IMR-90 (cell line): ENCODE data around the gene PHF5A. TPM values are rescaled to one million over a fixed set of nuclear protein-coding genes. Genes with fewer than 3 reads are reported as not detected.

ENCODE experiments used
- ATAC-seq: fragments of 200-7000 bp; cut with Tn5 transposase; 2 replicates; pipeline ENCODE4 v1.9.1; 2020; ENCODE audit warnings: low read depth, mild to moderate bottlenecking, moderate library complexity
- BruUV-seq: library from RNA; stranded (reverse); fragments of 400-500 nt; replicated peaks from 2 replicates; lab custom pipeline; 2021; lab: Mats Ljungman, UMichigan
- CTCF ChIA-PET: fragments of 300-600 bp; formaldehyde crosslinking; extraction: SDS; loops from one replicate; lab custom pipeline; 2021; ENCODE audit warnings: antibody characterized with exemption; lab: Yijun Ruan, JAX
- POLR2A ChIA-PET: fragments of 300-600 bp; sonication (Branson Sonifier 250); formaldehyde crosslinking; loops from one replicate; lab custom pipeline; 2022; ENCODE audit warnings: antibody characterized with exemption; ENCODE audit not compliant: unreplicated experiment; lab: Charles Lee
- DNase-seq: peaks from one replicate; pipeline ENCODE4 v3.0.0; 2013
- H2AFZ ChIP-seq: replicated peaks from 2 replicates; pipeline ENCODE3; 2013; ENCODE audit warnings: low read length, mild to moderate bottlenecking; ENCODE audit not compliant: poor library complexity
- H2AK5ac ChIP-seq: 2 replicates; pipeline ENCODE4 v1.6.1; 2013; ENCODE audit warnings: low read depth, low read length, inconsistent platforms
- H2AK9ac ChIP-seq: replicated peaks from 2 replicates; pipeline ENCODE3; 2013; ENCODE audit warnings: mild to moderate bottlenecking, low read depth, low read length, moderate library complexity; ENCODE audit not compliant: poor library complexity
- H2BK120ac ChIP-seq: 2 replicates; pipeline ENCODE4 v1.6.1; 2013; ENCODE audit warnings: low read depth, low read length, inconsistent platforms
- H2BK15ac ChIP-seq: 3 replicates; pipeline ENCODE4 v1.6.1; 2013; ENCODE audit warnings: low read depth, low read length, inconsistent platforms
- H2BK20ac ChIP-seq: 2 replicates; pipeline ENCODE4 v1.6.1; 2013; ENCODE audit warnings: low read depth, mild to moderate bottlenecking, inconsistent platforms, low read length, moderate library complexity
- H2BK5ac ChIP-seq: 2 replicates; pipeline ENCODE4 v1.6.1; 2013; ENCODE audit warnings: mild to moderate bottlenecking, low read depth, low read length, inconsistent platforms; ENCODE audit not compliant: poor library complexity, severe bottlenecking
- H3K14ac ChIP-seq: replicated peaks from 2 replicates; pipeline ENCODE4 v1.6.1; 2013; ENCODE audit warnings: low read depth, low read length, inconsistent platforms
- H3K18ac ChIP-seq: 2 replicates; pipeline ENCODE4 v1.6.1; 2013; ENCODE audit warnings: low read depth, low read length, control low read depth
- H3K23ac ChIP-seq: 2 replicates; pipeline ENCODE4 v1.6.1; 2013; ENCODE audit warnings: low read depth, low read length, inconsistent platforms
- H3K27ac ChIP-seq: 2 replicates; pipeline ENCODE4 v1.5.1; 2013; ENCODE audit warnings: mild to moderate bottlenecking, control low read depth, low read length; ENCODE audit not compliant: insufficient read depth
- H3K27me3 ChIP-seq: 2 replicates; pipeline ENCODE4 v1.6.1; 2013; ENCODE audit warnings: low read length; ENCODE audit not compliant: control insufficient read depth, insufficient read depth
- H3K36me3 ChIP-seq: 2 replicates; pipeline ENCODE4 v1.6.1; 2013; ENCODE audit warnings: low read length, mixed read lengths; ENCODE audit not compliant: control insufficient read depth, insufficient read depth
- H3K4ac ChIP-seq: 2 replicates; pipeline ENCODE4 v1.6.1; 2013; ENCODE audit warnings: low read depth, low read length, inconsistent platforms
- H3K4me1 ChIP-seq: 2 replicates; pipeline ENCODE4 v1.6.1; 2013; ENCODE audit warnings: low read length, mixed read lengths; ENCODE audit not compliant: control insufficient read depth, insufficient read depth
- H3K4me2 ChIP-seq: 2 replicates; pipeline ENCODE4 v1.6.1; 2013; ENCODE audit warnings: low read depth, mild to moderate bottlenecking, control low read depth, low read length, moderate library complexity
- H3K4me3 ChIP-seq: 2 replicates; pipeline ENCODE4 v1.5.1; 2013; ENCODE audit warnings: low read depth, mild to moderate bottlenecking, control low read depth, low read length, moderate library complexity; ENCODE audit not compliant: insufficient read depth
- H3K56ac ChIP-seq: 2 replicates; pipeline ENCODE4 v1.6.1; 2013; ENCODE audit warnings: low read length, inconsistent platforms; ENCODE audit not compliant: insufficient read depth; ENCODE audit errors: extremely low read depth
- H3K79me1 ChIP-seq, 2 experiments: 2 replicates each; pipeline ENCODE4 v1.6.1; 2013; ENCODE audit warnings: low read length in 2 of 2, inconsistent platforms in 1 of 2, low read depth in 1 of 2
- H3K9ac ChIP-seq: 2 replicates; pipeline ENCODE4 v1.6.1; 2013; ENCODE audit warnings: low read depth, low read length, control low read depth
- H3K9me1 ChIP-seq: 2 replicates; pipeline ENCODE4 v1.6.1; 2013; ENCODE audit warnings: low read length, inconsistent platforms; ENCODE audit not compliant: insufficient read depth
- H3K9me3 ChIP-seq: 2 replicates; pipeline ENCODE4 v1.6.1; 2013; ENCODE audit warnings: low read length; ENCODE audit not compliant: control insufficient read depth, insufficient read depth
- H4K20me1 ChIP-seq: 2 replicates; pipeline ENCODE4 v1.6.1; 2013; ENCODE audit warnings: low read length, inconsistent platforms; ENCODE audit not compliant: insufficient read depth
- H4K5ac ChIP-seq: 2 replicates; pipeline ENCODE4 v1.6.1; 2013; ENCODE audit warnings: mild to moderate bottlenecking, low read depth, low read length, control low read depth
- H4K8ac ChIP-seq, 2 experiments: 2 replicates each; pipeline ENCODE4 v1.6.1; 2013; ENCODE audit warnings: low read depth in 2 of 2, low read length in 2 of 2, control low read depth in 1 of 2, inconsistent platforms in 1 of 2
- H4K91ac ChIP-seq: 2 replicates; pipeline ENCODE4 v1.6.1; 2013; ENCODE audit warnings: low read depth, low read length, inconsistent platforms; ENCODE audit not compliant: insufficient read depth
- BHLHE40 ChIP-seq: fragments of 150-350 bp; IDR thresholded peaks from 2 replicates; pipeline ENCODE4 v1.6.1; 2016; ENCODE audit warnings: mild to moderate bottlenecking, low read depth, low read length
- MXI1 ChIP-seq: IDR thresholded peaks from 2 replicates; pipeline ENCODE4 v1.6.1; 2012; ENCODE audit warnings: low read depth, mild to moderate bottlenecking, low read length, moderate library complexity, borderline replicate concordance
- WGBS, 2 experiments: methylation state at CpG; one replicate each; pipeline versions ENCODE4 v1.1.5 to v1.1.7; 2013; ENCODE audit warnings: missing lambda C conversion rate in 2 of 2; ENCODE audit not compliant: insufficient read length in 1 of 2; ENCODE audit errors: extremely low coverage in 2 of 2; 5-methylcytosine and 5-hydroxymethylcytosine counted together
- dilution Hi-C: fragments of 300-500 bp; cut with HindIII; formaldehyde crosslinking; loops from one replicate; pipeline ENCODE4 v1.14.3; 2018; ENCODE audit warnings: low sequenced_read_pairs; ENCODE audit not compliant: unreplicated experiment
- in situ Hi-C: fragments of 300-500 bp; cut with MboI; formaldehyde crosslinking; loops from 3 replicates; pipeline ENCODE4 v1.14.3; 2019; ENCODE audit warnings: low sequenced_read_pairs, inconsistent platforms, mixed read lengths
- intact Hi-C: fragments of 100-400 bp; cut with micrococcal nuclease; formaldehyde crosslinking; loops from 2 replicates; pipeline ENCODE4 v1.10.0; 2022
- polyA plus RNA-seq, 3 experiments: library from polyadenylated mRNA; depleted of rRNA; stranded (reverse); fragments of >200 nt; gene quantifications; 2 replicates each; pipeline ENCODE4 v1.2.3, GENCODE V29; 2012; ENCODE audit warnings: low replicate concordance in 1 of 3
- total RNA-seq: library from RNA; depleted of rRNA; stranded (reverse); fragments of >200 nt; gene quantifications from 2 replicates; pipeline ENCODE4 v1.2.3, GENCODE V29; 2012

The PHF5A gene
- total and polyA plus RNA-seq, 2 of the 4 experiments (the other 2 are of a cell fraction): 50.9 to 54.9 TPM

GRCh38 chr22:41446057-41446501 lies 22.4 kb downstream of the PHF5A start:
- peaks cover 13 to 38% of the 10 kb centered on the region in 2 experiments for H3K79me1 ChIP-seq
- H3K9me3 ChIP-seq: no peaks in the 10 kb centered on the region
- H3K23ac ChIP-seq: peak overlapping the region; percentile 88
- H3K4me3 ChIP-seq: peak overlapping the region; percentile 97
- H3K9ac ChIP-seq: peak overlapping the region; percentile 93
- dilution Hi-C loops (no loop called here), in situ Hi-C loops (no loop called here), intact Hi-C loops (loop anchor here (1.0 to 2.0 kb wide), 4 partner anchors 65 to 161 kb away; partner anchors contain the start of gene TEF)
- H2AK9ac ChIP-seq: peak overlapping the region; percentile 99
- WGBS, 2 experiments: 0% methylated on average over 2 of the region's 34 CpGs; no CpG with 5 or more reads in 1 of the 2 experiments
- peaks cover 3% of the 10 kb centered on the region for H3K4me1 ChIP-seq
- H2BK5ac ChIP-seq: peak overlapping the region; percentile 88
- peak overlapping the region; percentile 95 for H3K14ac ChIP-seq
- peak overlapping the region; percentile 86 for H4K91ac ChIP-seq
- H2BK20ac ChIP-seq: no peak overlapping the region; the same call in 1 of the 2 replicates
- ChIA-PET POLR2A (interaction anchor here (0.6 to 1.4 kb wide), 3 partner anchors 22 to 92 kb away, joined by 3 to 4 read pairs (median 3); partner anchors contain the start of gene PHF5A), CTCF (interaction anchor here (1.0 kb wide), 1 partner anchor 43 kb away, joined by 3 read pairs; no protein-coding TSS in a partner anchor)
- peaks cover 5% of the 10 kb centered on the region for H3K36me3 ChIP-seq
- H2AK5ac ChIP-seq: peak overlapping the region; percentile 92
- peak overlapping the region; percentile 79 for H3K56ac ChIP-seq
- 0 out of 2 replicates have a peak, but pooled peaks have one; percentile 57 for TF ChIP-seq MXI1
- TF ChIP-seq BHLHE40: no peak
- H3K9me1 ChIP-seq: peaks cover 12% of the 10 kb centered on the region
- peak overlapping the region; percentile 38; the same call in 1 of the 2 replicates for H3K18ac ChIP-seq
- peak overlapping the region; percentile 89 for H3K4ac ChIP-seq
- DNase-seq (no peak), ATAC-seq (no peak)
- H2AFZ ChIP-seq: peak overlapping the region; percentile 90
- no peaks in the 10 kb centered on the region for H3K27me3 ChIP-seq
- H3K27ac ChIP-seq: peak overlapping the region; percentile 97
- peak overlapping the region; percentile 85 for H3K4me2 ChIP-seq
- H4K5ac ChIP-seq: peak overlapping the region; percentile 13; the same call in 1 of the 2 replicates
- no peak overlapping the region for H2BK15ac ChIP-seq
- peaks cover 42% of the 10 kb centered on the region for H4K20me1 ChIP-seq
- BruUV-seq: TSS peak; percentile 30
- H4K8ac ChIP-seq: peak overlapping the region; percentile 57 to 76; a peak in 2 of 4 replicates
- no peak overlapping the region for H2BK120ac ChIP-seq
